Astrocyte (in vitro differentiated cells and primary cell): ENCODE data around the gene INTS6.

Experiments
- EZH2 ChIP-seq: IDR thresholded peaks from 2 replicates; pipeline ENCODE4 v1.6.1; 2012; ENCODE audit warnings: mild to moderate bottlenecking, low read length, inconsistent platforms; ENCODE audit not compliant: insufficient read depth
- TF ChIP-seq, protein P1 (sequence below): IDR thresholded peaks from 2 replicates; pipeline ENCODE4 v1.5.1; 2011; ENCODE audit warnings: low read depth, mild to moderate bottlenecking, inconsistent platforms, low read length, moderate library complexity; ENCODE audit not compliant: insufficient read depth

DNA sequence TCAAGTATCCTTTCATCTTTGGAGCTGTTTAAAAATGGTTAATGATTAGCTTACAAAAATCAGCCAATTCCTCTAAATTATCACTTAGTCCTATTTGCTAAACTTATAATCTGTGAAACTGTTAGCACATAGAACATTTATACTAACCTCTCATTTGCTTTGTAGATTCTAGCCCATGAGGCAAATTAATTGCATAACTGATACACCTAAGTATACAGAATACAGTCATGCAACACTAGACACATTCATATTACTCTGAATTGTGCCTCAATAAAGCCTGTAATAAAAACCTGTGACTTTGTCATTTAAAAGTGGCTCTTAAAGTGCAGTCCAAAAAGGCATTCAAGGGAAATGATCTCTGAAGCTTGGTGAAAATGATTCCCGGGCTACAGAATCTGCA is 92.3 kb downstream of the INTS6 start:
- no peak for TF ChIP-seq EZH2
- TF ChIP-seq, protein P1, sequence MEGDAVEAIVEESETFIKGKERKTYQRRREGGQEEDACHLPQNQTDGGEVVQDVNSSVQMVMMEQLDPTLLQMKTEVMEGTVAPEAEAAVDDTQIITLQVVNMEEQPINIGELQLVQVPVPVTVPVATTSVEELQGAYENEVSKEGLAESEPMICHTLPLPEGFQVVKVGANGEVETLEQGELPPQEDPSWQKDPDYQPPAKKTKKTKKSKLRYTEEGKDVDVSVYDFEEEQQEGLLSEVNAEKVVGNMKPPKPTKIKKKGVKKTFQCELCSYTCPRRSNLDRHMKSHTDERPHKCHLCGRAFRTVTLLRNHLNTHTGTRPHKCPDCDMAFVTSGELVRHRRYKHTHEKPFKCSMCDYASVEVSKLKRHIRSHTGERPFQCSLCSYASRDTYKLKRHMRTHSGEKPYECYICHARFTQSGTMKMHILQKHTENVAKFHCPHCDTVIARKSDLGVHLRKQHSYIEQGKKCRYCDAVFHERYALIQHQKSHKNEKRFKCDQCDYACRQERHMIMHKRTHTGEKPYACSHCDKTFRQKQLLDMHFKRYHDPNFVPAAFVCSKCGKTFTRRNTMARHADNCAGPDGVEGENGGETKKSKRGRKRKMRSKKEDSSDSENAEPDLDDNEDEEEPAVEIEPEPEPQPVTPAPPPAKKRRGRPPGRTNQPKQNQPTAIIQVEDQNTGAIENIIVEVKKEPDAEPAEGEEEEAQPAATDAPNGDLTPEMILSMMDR = no peak
